SK-N-SH treated with all-trans-retinoic acid at 6 μM for 48 hours (cell line): Measurements from ENCODE around the gene RAD51C.
A peak's percentile ranks its signal among the peaks of the same experiment; 100 is the strongest.
"Not testable (repeated sequence)": the region's sequence is repeated elsewhere in the genome, so short reads cannot be mapped to it uniquely, and the experiment has no call there.

ENCODE experiments used
- ATAC-seq: fragments of 200-7000 bp; cut with Tn5 transposase; 3 replicates; pipeline ENCODE4 v1.9.1; 2020; ENCODE audit warnings: mild to moderate bottlenecking, moderate library complexity
- ARNTL ChIP-seq: fragments of 450-650 bp; formaldehyde crosslinking; IDR thresholded peaks from 2 replicates; pipeline ENCODE4 v1.5.0; 2020; ENCODE audit warnings: low read depth, mild to moderate bottlenecking, moderate library complexity, borderline replicate concordance
- CREB5 ChIP-seq: fragments of 250-450 bp; sonication (Bioruptor Pico); IDR thresholded peaks from 2 replicates; pipeline ENCODE4 v1.5.1; 2020; ENCODE audit warnings: low read depth, mild to moderate bottlenecking, moderate library complexity
- CSDC2 ChIP-seq: fragments of 250-450 bp; sonication (Bioruptor Pico); IDR thresholded peaks from 2 replicates; pipeline ENCODE4 v1.5.0; 2020; ENCODE audit warnings: mild to moderate bottlenecking, moderate library complexity
- ESRRG ChIP-seq: fragments of 250-450 bp; sonication (Bioruptor Pico); IDR thresholded peaks from 2 replicates; pipeline ENCODE4 v1.6.1; 2021; ENCODE audit warnings: mild to moderate bottlenecking
- GLIS3 ChIP-seq: fragments of 250-450 bp; sonication (Bioruptor Pico); IDR thresholded peaks from 2 replicates; pipeline ENCODE4 v1.5.0; 2020; ENCODE audit warnings: mild to moderate bottlenecking, moderate library complexity
- ISL1 ChIP-seq: fragments of 250-450 bp; sonication (Bioruptor Pico); IDR thresholded peaks from 2 replicates; pipeline ENCODE4 v2.1.2; 2022; ENCODE audit warnings: mild to moderate bottlenecking, moderate library complexity
- OSR1 ChIP-seq: fragments of 250-450 bp; sonication (Bioruptor Pico); IDR thresholded peaks from 2 replicates; pipeline ENCODE4 v1.8.0; 2022; ENCODE audit warnings: moderate library complexity, mild to moderate bottlenecking, inconsistent platforms
- PATZ1 ChIP-seq: fragments of 250-450 bp; sonication (Bioruptor Pico); IDR thresholded peaks from 2 replicates; pipeline ENCODE4 v1.8.0; 2020; ENCODE audit warnings: mild to moderate bottlenecking, moderate library complexity, borderline replicate concordance
- PPARA ChIP-seq: fragments of 250-450 bp; sonication (Bioruptor Pico); IDR thresholded peaks from 2 replicates; pipeline ENCODE4 v1.5.0; 2020; ENCODE audit warnings: mild to moderate bottlenecking, borderline replicate concordance
- RARB ChIP-seq: fragments of 250-450 bp; sonication (Bioruptor Pico); IDR thresholded peaks from 2 replicates; pipeline ENCODE4 v1.8.0; 2021; ENCODE audit warnings: mild to moderate bottlenecking, moderate library complexity
- SNAI2 ChIP-seq: fragments of 250-450 bp; sonication (Bioruptor Pico); IDR thresholded peaks from 2 replicates; pipeline ENCODE4 v1.5.0; 2020; ENCODE audit warnings: mild to moderate bottlenecking, moderate library complexity
- TCF4 ChIP-seq: fragments of 250-450 bp; sonication (Bioruptor Pico); IDR thresholded peaks from 2 replicates; pipeline ENCODE4 v1.8.0; 2021; ENCODE audit warnings: mild to moderate bottlenecking, moderate library complexity, borderline replicate concordance
- TSHZ2 ChIP-seq: fragments of 250-450 bp; sonication (Bioruptor Pico); IDR thresholded peaks from 2 replicates; pipeline ENCODE4 v1.5.0; 2020; ENCODE audit warnings: mild to moderate bottlenecking, moderate library complexity
- ZFP3 ChIP-seq: fragments of 250-450 bp; sonication (Bioruptor Pico); IDR thresholded peaks from 2 replicates; pipeline ENCODE4 v1.5.0; 2020; ENCODE audit warnings: mild to moderate bottlenecking, moderate library complexity
- ZFP30 ChIP-seq: fragments of 450-650 bp; formaldehyde crosslinking; IDR thresholded peaks from 2 replicates; pipeline ENCODE4 v1.5.0; 2022; ENCODE audit warnings: mild to moderate bottlenecking, moderate library complexity
- ZNF565 ChIP-seq: fragments of 450-650 bp; formaldehyde crosslinking; conservative IDR thresholded peaks from 2 replicates; pipeline ENCODE4 v1.5.0; 2020; ENCODE audit warnings: low read depth, mild to moderate bottlenecking, moderate library complexity
- ZNF70 ChIP-seq: fragments of 450-650 bp; formaldehyde crosslinking; IDR thresholded peaks from 2 replicates; pipeline ENCODE4 v1.5.0; 2020; ENCODE audit warnings: mild to moderate bottlenecking, moderate library complexity
- ZNF8 ChIP-seq: fragments of 450-650 bp; formaldehyde crosslinking; IDR thresholded peaks from 2 replicates; pipeline ENCODE4 v1.5.0; 2020; ENCODE audit warnings: mild to moderate bottlenecking, moderate library complexity

Gene RAD51C

GRCh38 chr17:58764373-58764772, 72.0 kb downstream of the RAD51C start:
- no peak for ATAC-seq
- TF ChIP-seq OSR1 (CRISPR knock-in tag) (no peak), PPARA (CRISPR knock-in tag) (no peak), SNAI2 (CRISPR knock-in tag) (no peak), ESRRG (no peak), RARB (CRISPR knock-in tag) (no peak), ZFP30 (no peak), ZNF70 (CRISPR knock-in tag) (no peak), ZNF565 (CRISPR knock-in tag) (no peak), PATZ1 (CRISPR knock-in tag) (no peak), ISL1 (CRISPR knock-in tag) (no peak), ZNF8 (CRISPR knock-in tag) (no peak), ZFP3 (no peak)

GRCh38 chr17:58778482-58778881, 86.1 kb downstream of the RAD51C start:
- ATAC-seq: not testable (repeated sequence)

GRCh38 chr17:58779446-58779845, 87.0 kb downstream of the RAD51C start:
- no peak for ATAC-seq
- TF ChIP-seq ISL1 (CRISPR knock-in tag) (peak; percentile 99), ZFP3 (0 out of 2 replicates have a peak, but pooled peaks have one; percentile 36), TCF4 (CRISPR knock-in tag) (peak; percentile 83), TSHZ2 (CRISPR knock-in tag) (peak; percentile 90), ZNF565 (CRISPR knock-in tag) (no peak), CREB5 (CRISPR knock-in tag) (peak; percentile 77; the same call in 1 of the 2 replicates), ZNF8 (CRISPR knock-in tag) (peak; percentile 32; the same call in 1 of the 2 replicates), GLIS3 (CRISPR knock-in tag) (peak; percentile 79; the same call in 1 of the 2 replicates), RARB (CRISPR knock-in tag) (no peak)
- TF ChIP-seq, all 23 proteins: peak for 7

- ATAC-seq: no peak
- TF ChIP-seq ZNF8 (CRISPR knock-in tag) (no peak), PPARA (CRISPR knock-in tag) (no peak), ISL1 (CRISPR knock-in tag) (peak; percentile 76)
- TF ChIP-seq, all 23 proteins: peak for 1
Measured at GRCh38 chr17:58783380-58783779, 91.0 kb downstream of the RAD51C start.

- no peak for ATAC-seq
- no peak for TF ChIP-seq ARNTL
- TF ChIP-seq PATZ1 (CRISPR knock-in tag): no peak
- TF ChIP-seq TCF4 (CRISPR knock-in tag): no peak
- TF ChIP-seq ISL1 (CRISPR knock-in tag): no peak
- no peak for TF ChIP-seq RARB (CRISPR knock-in tag)
- no peak for TF ChIP-seq CSDC2 (CRISPR knock-in tag)
- TF ChIP-seq, all 23 proteins: peak for 0
Measured at GRCh38 chr17:58785097-58785496, 92.7 kb downstream of the RAD51C start.
